Peyer's patch (tissue), 4 donors: ENCODE measurements around the gene FAM50A.

Experiments
- CTCF ChIP-seq, 6 experiments: fragments of 450-650 bp in 4 of 6; fragments of 200-600 bp in 2 of 6; sonication (generic) in 1 of 6; IDR thresholded peaks; one replicate each; pipeline ENCODE4 v1.5.1; 2017 to 2019; ENCODE audit warnings: antibody characterized with exemption in 6 of 6, mild to moderate bottlenecking in 3 of 6, moderate library complexity in 1 of 6
- POLR2A ChIP-seq, 2 donors: fragments of 450-650 bp; IDR thresholded peaks; one replicate each; pipeline ENCODE4 v1.5.1; 2017; ENCODE audit warnings: antibody characterized with exemption in 2 of 2, mild to moderate bottlenecking in 2 of 2, moderate library complexity in 2 of 2

GRCh38 chrX:154432210-154432609 is 11.7 kb upstream of the FAM50A start:
- TF ChIP-seq CTCF (IDR thresholded peaks at IDR 0.05): no peak
- no peak for TF ChIP-seq POLR2A (IDR thresholded peaks at IDR 0.05)
